Mucosa of stomach (tissue), 1 donor: ENCODE data around the gene SERPINB10.

Experiments used
- H3K27me3 ChIP-seq: one replicate; pipeline ENCODE4 v1.7.0; 2013; ENCODE audit warnings: mild to moderate bottlenecking, low read length; ENCODE audit not compliant: control insufficient read depth, insufficient read depth
- H3K36me3 ChIP-seq: one replicate; pipeline ENCODE4 v1.7.0; 2013; ENCODE audit warnings: low read length; ENCODE audit not compliant: control insufficient read depth, insufficient read depth
- H3K4me1 ChIP-seq: one replicate; pipeline ENCODE4 v1.7.0; 2013; ENCODE audit warnings: mild to moderate bottlenecking, low read length; ENCODE audit not compliant: control insufficient read depth, insufficient read depth
- H3K4me3 ChIP-seq: one replicate; pipeline ENCODE4 v1.7.0; 2013; ENCODE audit warnings: low read length
- H3K9ac ChIP-seq: one replicate; pipeline ENCODE4 v1.7.0; 2013; ENCODE audit warnings: mild to moderate bottlenecking, low read length, moderate library complexity
- H3K9me3 ChIP-seq: one replicate; pipeline ENCODE4 v1.7.0; 2013; ENCODE audit warnings: mild to moderate bottlenecking, low read length, moderate library complexity; ENCODE audit not compliant: control insufficient read depth
- donor health status: Pancreatic carcinoma.

Gene SERPINB10

DNA sequence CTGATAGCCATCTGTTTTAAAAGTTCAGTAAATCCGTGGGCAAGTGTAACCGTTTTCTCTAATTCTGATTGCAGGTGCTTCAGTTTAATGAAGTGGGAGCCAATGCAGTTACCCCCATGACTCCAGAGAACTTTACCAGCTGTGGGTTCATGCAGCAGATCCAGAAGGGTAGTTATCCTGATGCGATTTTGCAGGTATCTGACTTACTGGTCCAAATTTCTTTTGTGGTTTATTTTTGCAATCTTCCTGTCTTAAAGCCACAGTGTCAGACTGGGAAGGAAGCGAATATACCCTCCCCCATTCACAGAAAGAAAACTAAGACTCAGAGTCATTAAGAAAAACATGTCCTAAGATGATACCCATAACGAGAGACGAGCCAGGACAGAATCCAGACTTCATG is 12.6 kb upstream of the SERPINB10 start:
- no peaks in the 10 kb centered on the region for H3K9me3 ChIP-seq
- no peaks in the 10 kb centered on the region for H3K27me3 ChIP-seq
- no peaks in the 10 kb centered on the region for H3K4me1 ChIP-seq
- H3K9ac ChIP-seq, result no peak overlapping the region
- H3K36me3 ChIP-seq, result no peaks in the 10 kb centered on the region
- H3K4me3 ChIP-seq, result no peak overlapping the region

DNA sequence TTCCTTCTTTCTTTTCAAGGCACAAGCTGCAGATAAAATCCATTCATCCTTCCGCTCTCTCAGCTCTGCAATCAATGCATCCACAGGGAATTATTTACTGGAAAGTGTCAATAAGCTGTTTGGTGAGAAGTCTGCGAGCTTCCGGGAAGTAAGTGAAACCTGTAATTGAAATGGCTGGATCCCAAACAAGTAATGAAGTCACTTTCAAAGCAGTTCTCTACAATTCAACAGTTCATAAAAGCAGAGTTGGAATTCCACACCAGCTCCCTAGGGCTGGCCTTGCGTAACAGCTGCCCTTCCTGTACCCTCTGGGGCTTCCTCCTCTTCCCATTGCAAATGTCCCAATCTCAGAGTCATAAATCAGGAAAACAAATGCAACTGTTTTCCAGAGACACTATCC is 10.7 kb upstream of the SERPINB10 start:
- Histone ChIP-seq H3K9me3 (no peaks in the 10 kb centered on the region), H3K27me3 (no peaks in the 10 kb centered on the region), H3K9ac (no peak overlapping the region), H3K4me3 (no peak overlapping the region), H3K4me1 (no peaks in the 10 kb centered on the region), H3K36me3 (no peaks in the 10 kb centered on the region)

DNA sequence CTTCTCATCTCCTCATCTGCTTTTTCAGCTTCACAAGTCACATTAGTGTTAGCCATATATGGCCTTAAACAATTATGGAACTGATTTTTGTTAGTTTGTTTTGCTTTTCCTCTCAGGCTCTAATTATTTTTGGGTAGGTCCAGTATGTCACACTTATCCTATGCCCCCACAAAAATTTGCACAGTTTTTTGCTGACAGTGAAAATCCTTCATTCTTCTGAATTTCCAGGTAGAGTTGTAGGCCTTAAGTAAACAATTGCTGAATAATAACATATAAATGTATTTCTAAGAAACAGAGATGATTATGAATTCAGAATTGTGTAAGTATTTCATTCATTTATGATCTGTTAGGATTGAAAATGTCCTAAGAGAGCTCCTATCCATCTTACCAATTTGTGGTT is 8.6 kb upstream of the SERPINB10 start:
- Histone ChIP-seq H3K4me3 (no peak overlapping the region), H3K36me3 (no peaks in the 10 kb centered on the region), H3K4me1 (no peaks in the 10 kb centered on the region), H3K27me3 (no peaks in the 10 kb centered on the region), H3K9ac (no peak overlapping the region), H3K9me3 (no peaks in the 10 kb centered on the region)

DNA sequence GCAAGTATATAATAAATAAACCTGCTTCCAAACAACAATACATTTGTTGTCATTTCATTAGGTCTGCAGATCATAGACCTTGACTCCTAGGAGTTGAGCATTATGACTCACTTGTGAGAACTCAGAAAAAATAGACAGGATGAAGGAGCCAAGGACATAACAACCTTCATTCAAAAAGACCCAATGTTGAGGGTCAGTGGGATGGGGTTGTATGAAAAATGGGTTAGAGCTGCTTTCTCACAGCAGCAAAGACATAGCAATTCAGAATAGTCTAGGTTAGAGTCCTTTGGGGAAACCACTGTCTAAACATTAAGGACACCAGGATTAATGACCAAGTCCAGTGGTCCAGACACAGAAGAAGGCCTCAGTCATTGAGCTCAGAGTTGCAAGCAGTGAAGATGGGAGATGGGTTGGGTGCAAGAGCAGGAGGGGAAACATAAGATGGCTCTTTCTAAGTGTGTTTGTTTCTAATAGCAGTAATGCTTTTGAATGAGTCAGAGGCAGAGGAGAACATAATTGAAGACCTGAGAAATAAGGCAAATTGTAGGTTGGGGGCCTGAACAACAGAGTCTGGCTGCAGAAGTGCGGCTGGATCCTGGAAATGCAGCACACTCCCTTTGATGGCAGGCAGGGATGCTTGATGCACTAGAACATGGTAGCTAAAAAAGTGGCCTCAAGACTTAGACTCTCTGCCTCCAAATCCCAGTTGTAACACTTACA is 3.7 kb upstream of the SERPINB10 start:
- H3K9ac ChIP-seq, result no peak overlapping the region
- no peak overlapping the region for H3K4me3 ChIP-seq
- no peaks in the 10 kb centered on the region for H3K36me3 ChIP-seq
- no peaks in the 10 kb centered on the region for H3K9me3 ChIP-seq
- H3K4me1 ChIP-seq, result no peaks in the 10 kb centered on the region
- no peaks in the 10 kb centered on the region for H3K27me3 ChIP-seq

DNA sequence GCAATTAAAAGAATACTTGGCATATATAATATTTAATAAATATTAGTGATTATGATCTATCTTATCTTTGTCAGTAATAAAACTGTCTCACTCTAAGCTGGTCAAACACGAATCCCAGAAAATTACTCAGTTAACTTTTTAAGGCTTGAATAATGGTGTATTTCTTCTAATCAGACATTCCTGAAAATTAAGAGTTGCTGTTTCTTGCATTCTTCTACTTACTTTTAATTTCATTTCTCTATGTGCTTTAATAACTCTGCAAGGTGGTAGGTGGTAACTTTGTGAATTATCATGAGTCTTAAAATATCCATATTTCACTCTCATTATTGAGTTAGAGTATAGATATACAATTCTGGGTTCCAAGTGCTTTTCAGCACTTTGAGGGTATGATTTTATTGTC is 3.1 kb upstream of the SERPINB10 start:
- Histone ChIP-seq H3K4me3 (no peak overlapping the region), H3K4me1 (no peaks in the 10 kb centered on the region), H3K36me3 (no peaks in the 10 kb centered on the region), H3K9ac (no peak overlapping the region), H3K27me3 (no peaks in the 10 kb centered on the region), H3K9me3 (no peaks in the 10 kb centered on the region)

DNA sequence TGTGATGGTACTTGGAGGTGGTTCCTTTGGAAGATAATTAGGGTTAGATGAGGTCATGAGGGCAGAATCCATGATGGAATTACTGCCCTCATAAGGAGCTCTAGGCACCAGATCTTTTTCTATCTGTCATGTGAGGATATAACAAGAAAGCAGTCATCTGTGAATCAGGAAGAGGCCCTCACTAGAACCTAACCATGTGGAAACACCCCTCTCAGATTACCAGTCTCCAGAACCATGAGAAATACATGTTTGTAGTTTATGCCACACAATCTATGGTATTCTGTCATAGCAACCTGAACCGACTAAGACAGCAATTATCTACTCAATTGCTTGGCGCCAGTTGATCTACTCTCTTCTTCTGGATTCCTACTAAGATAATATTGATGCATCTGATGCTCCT is 2.4 kb upstream of the SERPINB10 start:
- H3K9ac ChIP-seq, result no peak overlapping the region
- H3K4me1 ChIP-seq, result no peaks in the 10 kb centered on the region
- no peak overlapping the region for H3K4me3 ChIP-seq
- H3K9me3 ChIP-seq, result no peaks in the 10 kb centered on the region
- H3K36me3 ChIP-seq, result no peaks in the 10 kb centered on the region
- no peaks in the 10 kb centered on the region for H3K27me3 ChIP-seq

DNA sequence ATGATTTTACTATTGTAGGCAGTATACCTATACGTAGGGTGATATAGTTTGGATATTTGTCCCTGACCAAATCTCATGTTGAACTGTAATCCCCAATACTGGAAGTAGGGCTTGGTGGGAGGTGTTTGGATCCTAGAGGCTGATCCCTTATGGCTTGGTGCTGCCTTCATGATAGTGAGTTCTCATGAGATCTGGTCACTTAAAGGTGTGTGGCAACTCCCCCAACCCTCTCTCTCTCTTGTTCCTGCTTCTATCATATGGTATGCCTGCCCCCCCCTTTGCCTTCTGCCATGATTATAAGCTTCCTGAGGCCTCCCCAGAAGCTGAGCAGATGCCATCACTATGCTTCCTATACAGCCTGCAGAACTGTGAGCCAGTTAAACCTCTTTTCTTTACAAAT is 1.7 kb upstream of the SERPINB10 start:
- Histone ChIP-seq H3K27me3 (no peaks in the 10 kb centered on the region), H3K9me3 (no peaks in the 10 kb centered on the region), H3K4me3 (no peak overlapping the region), H3K4me1 (no peaks in the 10 kb centered on the region), H3K9ac (no peak overlapping the region), H3K36me3 (no peaks in the 10 kb centered on the region)

DNA sequence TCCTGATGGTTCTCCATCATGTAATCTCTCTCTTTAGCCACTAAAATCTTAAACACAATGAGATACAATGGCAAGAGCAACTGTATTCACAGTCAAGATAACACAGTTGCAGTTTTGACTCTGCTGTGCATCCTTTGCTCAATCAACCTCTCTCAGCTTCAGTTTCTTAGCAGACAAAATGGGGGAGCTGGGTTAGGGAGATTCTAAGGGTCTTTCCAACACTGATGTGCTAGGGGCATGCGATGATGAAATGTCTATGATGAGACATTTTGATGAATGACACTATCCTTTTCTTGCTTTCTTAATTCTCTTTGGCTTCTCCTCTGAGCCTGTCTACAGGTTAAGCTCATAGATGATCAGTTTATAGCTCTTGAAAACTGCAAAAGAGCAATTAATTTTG is 1.1 kb downstream of the SERPINB10 start:
- no peaks in the 10 kb centered on the region for H3K9me3 ChIP-seq
- H3K36me3 ChIP-seq, result no peaks in the 10 kb centered on the region

DNA sequence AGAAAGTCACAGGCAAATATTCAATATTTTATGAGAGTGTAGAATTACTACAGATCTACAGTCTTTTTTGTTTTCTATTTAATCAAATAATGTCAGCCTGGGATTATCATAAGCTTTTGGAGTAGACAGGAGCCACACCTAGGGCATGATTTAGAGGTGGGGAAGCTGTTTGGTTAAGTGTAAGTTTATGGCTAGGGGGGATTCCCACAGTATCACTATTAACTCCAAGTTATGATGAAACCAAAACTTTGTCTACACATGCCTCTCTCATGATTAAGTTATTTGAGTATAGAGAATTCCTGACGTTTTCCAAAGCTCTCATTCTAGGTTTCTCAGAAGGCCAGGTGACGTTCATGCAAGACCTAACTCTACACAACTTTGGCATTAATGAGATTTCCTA is 2.1 kb downstream of the SERPINB10 start:
- no peaks in the 10 kb centered on the region for H3K36me3 ChIP-seq
- no peaks in the 10 kb centered on the region for H3K27me3 ChIP-seq
- no peaks in the 10 kb centered on the region for H3K4me1 ChIP-seq
- H3K9ac ChIP-seq, result no peak overlapping the region
- H3K4me3 ChIP-seq, result no peak overlapping the region
- H3K9me3 ChIP-seq, result no peaks in the 10 kb centered on the region

More for the DNA sequence above, 1.1 kb downstream of the SERPINB10 start:
- Histone ChIP-seq H3K4me3 (no peak overlapping the region), H3K27me3 (no peaks in the 10 kb centered on the region), H3K4me1 (no peaks in the 10 kb centered on the region), H3K9ac (no peak overlapping the region)

DNA sequence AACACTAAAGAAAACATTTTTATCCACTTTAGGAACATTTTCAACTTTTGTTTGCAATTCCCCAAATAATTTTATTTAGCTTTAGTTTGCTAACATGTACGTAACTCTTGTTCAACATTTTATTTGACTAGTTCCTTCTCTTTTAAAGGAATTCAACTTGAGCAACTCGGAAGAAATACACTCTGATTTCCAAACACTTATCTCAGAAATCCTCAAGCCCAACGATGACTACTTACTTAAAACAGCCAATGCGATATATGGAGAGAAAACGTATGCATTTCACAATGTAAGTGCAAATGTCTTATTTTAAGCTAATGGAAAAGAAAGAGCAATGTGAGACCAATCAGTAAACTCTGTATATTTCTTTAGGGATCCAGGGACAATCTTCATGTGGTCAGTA is 10.1 kb downstream of the SERPINB10 start:
- no peaks in the 10 kb centered on the region for H3K27me3 ChIP-seq
- H3K9me3 ChIP-seq, result no peaks in the 10 kb centered on the region
- H3K4me1 ChIP-seq, result no peaks in the 10 kb centered on the region
- H3K36me3 ChIP-seq, result no peaks in the 10 kb centered on the region
- H3K9ac ChIP-seq, result no peak overlapping the region
- H3K4me3 ChIP-seq, result no peak overlapping the region

DNA sequence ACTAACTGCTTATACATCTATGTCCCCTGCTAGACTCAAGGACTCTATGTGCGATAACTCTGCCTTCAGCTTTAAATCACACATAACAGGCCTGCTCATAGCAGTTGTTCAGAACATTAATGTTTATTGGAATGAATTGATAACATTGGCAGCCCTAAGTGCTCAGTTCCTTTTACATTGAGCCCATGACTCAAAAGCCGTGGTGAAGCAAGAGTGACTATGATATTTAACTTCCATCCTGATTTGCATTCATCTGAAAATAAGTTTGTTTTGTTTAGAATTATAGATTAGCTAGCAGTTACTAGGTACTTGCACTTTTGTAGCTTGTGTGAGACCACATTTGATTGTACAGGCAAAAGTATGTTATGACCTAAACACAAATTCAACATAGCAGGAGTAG is 14.3 kb downstream of the SERPINB10 start:
- Histone ChIP-seq H3K36me3 (no peaks in the 10 kb centered on the region), H3K9ac (no peak overlapping the region), H3K27me3 (no peaks in the 10 kb centered on the region), H3K9me3 (no peaks in the 10 kb centered on the region), H3K4me1 (no peaks in the 10 kb centered on the region), H3K4me3 (no peak overlapping the region)

DNA sequence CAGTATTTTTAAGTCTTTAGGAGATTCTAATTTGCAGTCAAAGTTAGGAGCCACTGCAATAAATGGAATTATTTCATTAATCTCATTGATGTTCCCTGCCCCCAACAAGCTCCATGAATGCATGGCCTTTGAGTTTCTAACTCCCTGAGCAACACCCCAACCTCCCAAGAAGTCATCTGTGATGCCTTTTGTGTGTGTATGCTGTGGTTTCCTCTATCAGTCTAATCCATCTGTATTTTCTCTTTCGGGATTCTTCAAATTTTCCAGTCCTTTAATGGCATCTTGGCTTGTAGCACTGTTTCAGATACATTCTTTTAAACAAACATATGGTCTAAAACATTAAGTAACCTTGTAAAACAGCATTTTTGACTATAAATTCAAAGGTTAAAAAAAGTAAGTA is 16.8 kb downstream of the SERPINB10 start:
- Histone ChIP-seq H3K9me3 (no peaks in the 10 kb centered on the region), H3K27me3 (no peaks in the 10 kb centered on the region), H3K9ac (no peak overlapping the region), H3K4me3 (no peak overlapping the region), H3K4me1 (no peaks in the 10 kb centered on the region), H3K36me3 (no peaks in the 10 kb centered on the region)

DNA sequence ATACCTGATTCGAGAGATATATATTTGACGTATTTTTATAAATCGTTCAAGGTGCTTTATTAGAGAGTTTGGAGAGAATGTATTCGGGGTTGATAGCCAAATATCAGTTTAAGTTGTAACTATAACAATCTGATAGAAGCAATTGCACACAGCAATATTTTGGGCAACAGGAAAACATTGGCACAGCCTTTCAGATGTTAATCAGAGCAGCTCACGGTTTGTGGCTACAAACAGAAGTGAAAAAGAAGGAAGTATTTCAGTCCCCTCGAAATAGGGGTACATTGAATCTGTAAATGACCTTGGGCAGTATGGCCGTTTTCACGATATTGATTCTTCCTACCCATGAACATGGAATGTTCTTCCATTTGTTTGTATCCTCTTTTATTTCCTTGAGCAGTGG is 20.6 kb downstream of the SERPINB10 start:
- Histone ChIP-seq H3K9me3 (no peaks in the 10 kb centered on the region), H3K4me3 (no peak overlapping the region), H3K9ac (no peak overlapping the region), H3K4me1 (no peaks in the 10 kb centered on the region), H3K27me3 (peaks cover 7% of the 10 kb centered on the region), H3K36me3 (no peaks in the 10 kb centered on the region)
